ENCODE data around the gene MGLL.
A peak's percentile ranks its signal among the peaks of the same experiment; 100 is the strongest.

Gene MGLL

DNA sequence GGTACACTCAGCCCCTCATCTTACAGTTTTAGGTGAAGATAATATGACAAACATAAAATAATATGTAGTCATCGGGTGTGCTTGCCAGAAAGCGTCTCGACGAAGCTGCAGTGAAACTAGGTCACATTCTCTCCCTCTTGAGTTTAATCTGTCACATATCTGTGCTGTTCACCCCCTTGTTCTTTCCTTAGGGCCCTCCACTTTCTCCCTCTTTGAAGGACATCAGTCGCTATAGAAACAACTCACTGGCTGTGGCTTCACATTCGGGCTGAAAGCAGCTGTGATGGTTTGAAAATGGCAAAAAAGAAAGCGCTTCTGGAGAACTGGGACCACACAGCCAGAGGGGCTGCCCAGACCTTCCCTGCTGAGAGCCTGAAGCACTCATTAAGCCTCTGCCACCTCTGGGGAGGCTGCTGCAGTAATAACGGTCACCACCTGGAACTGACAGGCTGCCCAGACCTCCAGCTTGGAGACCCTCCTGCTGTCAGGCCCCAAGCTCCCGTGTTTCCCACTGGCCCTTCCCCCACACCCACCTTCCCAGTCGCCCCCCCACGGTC is 99.2 kb downstream of the MGLL start:
- DNase-seq (ENCODE audit: low spot score), result peak; percentile 43

DNA sequence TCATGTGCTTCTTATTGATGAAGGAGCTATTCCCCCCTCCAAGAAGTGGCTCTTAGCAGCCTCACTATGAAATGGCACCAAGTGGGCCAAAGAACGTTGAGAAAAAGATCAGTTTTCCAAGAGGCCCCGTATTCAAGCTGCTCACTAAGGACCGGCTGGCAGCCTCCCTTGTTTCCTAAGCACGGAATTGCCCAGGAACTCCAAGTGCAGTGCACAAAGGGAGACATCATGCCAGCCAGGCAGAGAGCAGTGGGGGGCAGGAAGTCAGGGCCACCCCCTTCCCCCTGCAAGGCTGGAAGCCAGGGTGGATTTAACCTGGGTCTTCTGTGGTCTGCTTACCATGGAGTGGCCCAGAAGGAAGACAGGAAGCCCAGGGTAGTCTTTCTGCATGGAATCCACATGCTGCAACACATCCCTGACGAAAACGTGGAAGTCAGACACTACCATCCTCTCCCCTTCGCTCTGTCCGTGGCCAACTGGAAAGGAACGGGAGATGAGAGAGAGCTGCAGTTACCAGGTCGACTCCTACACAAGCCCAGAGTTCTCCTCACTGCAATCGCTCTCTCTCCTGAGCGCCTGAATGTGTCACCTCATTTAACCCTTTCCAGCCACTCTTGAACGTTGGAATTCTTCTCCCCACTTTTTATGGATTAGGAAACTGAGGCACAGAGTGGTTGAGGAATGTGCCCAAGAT is 100.1 kb downstream of the MGLL start:
- no peak for DNase-seq (ENCODE audit: low spot score)

DNA sequence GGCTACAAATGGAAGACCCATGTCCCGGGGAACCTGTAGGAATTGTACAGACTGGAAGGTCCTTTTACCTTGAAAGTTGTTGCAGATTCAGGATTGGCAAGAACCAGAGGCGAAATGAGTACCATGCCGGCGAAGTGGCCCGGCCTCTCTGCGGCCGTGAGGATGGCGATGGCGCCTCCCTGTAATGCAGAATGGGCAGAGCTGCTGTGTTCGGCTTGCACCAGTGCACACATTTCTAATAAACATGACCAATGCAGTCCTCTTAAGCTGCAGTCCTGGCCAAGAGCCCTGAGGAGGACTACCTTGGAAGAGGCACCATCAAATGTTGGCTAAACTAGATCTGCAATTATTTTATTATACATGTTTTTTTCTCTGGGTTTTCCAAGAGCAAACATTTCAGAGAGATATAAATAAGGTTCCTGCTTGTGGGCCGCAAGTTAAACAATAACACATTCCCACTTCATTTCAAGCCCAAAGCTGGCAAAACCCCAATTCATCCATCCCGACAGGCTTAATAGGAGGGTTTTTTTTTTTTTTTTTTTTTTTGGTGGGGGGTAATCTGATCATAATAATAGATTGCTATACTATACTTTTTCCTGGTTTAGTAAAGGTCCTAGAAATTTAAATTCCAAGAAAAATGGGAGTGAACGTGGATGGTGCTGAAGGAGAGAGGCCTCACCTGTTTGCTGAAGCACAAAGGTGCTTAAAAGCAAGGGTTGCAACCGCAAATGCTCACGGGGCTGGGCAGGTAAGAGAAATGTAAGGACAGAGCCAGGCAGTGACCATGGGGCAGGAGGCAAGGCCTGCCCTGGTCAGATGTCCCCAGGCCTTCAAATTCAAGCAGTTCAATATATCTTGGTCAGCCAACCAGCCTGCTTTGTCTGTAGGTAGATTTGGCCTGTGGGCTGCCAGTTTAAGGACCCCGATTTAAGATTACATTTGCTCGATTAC is 101.1 kb downstream of the MGLL start:
- DNase-seq (ENCODE audit: low spot score), result no peak

DNA sequence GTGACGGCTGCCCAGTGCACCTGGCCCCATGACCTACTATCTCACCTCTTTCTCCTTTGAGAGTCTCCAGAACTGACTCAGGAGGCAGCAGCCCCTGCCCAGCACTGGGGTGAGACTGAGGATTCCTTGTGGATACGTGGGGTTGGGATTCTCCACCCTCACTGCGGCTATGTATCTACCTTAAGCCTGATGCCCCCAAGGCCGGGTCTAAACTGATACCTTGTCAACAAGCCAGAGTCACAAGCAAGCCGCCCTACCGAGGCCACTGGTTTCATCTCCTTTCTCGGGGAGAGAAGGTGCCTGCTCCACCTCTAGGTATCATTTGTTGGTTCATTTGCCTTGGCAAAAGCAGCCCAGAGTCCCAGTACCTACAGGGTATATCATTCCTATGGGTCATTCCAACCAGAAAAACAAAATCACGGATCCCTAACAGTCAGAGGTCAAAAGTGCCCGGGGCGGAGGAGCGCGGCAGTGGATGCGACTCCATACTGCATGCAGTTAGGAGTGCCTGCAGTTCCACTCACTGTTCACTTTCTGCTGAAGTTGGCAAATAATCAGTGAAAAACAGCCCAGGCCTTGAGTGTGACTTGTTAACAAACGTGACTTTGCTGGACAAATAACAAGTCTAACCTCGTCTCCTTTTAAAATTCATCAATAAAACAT is 102.0 kb downstream of the MGLL start:
- DNase-seq (ENCODE audit: low spot score), result no peak

DNA sequence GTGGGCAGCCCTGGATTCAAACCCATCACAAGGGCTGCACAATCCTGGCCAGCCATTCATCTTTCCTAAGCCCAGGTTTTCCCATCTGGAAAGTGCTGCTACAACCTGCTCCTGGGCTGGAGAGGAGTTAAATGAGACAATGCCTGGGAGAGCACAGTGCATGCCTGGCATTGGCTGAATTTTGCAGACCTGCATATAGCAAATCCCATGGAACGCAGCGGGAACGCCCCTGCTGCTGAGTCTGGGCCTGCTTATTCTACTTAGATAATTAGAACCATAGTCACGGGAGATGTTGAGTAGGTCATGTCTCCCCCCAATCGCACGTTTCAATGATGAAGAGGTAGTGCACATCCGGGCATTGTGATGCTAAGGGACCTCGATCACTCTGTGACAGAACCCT is 102.9 kb downstream of the MGLL start:
- DNase-seq (ENCODE audit: low spot score), result no peak

DNA sequence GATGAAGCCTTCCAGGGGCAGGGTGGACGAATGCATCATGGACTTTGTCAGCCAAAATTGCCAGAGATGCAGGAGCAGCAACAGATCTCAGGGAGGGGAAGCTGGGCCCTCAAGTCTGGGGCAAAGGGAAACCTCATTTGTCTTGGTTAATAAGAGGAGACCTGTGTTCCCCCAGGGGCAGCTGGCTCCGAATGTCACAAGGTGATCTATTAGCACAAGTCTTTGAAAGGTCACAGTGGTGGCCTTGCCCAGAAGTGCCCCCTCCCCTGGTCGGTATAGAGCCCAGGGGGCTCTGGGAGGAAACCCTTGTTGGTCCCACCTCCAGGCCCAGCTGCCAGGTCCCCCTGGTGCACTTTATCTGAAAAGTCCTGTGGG is 103.4 kb downstream of the MGLL start:
- DNase-seq (ENCODE audit: low spot score), result no peak

DNA sequence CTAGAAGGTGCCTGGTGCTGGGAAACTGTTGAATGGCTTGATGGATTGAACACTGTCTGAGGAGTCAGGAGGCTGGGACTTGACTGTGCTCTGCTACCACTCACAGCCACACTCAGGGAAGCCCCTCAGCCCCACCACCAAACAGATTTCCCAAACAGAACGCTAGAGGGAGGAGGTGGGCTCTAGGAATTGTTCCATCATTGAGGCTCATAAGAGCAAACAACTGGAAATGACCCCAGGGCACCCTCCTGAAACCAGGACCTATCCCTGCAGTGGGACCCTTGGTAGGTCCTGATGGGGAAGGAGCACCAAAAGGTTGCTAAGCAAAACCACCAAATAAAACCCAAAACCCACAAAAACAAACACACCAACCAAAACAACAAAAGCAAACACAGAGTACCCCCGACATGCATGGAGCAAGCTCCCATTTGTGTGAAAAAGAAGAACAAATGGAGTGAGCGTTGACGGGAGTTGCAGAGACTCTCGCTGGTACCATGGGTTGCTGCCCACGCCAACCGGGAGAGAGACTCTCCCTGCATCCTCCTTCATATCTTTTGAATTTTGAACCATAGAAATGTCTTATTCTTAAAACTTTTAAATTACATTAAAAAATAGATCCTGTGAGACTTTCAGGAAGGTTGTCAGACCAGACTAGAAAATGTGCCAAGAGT is 103.9 kb downstream of the MGLL start:
- DNase-seq (ENCODE audit: low spot score), result no peak

DNA sequence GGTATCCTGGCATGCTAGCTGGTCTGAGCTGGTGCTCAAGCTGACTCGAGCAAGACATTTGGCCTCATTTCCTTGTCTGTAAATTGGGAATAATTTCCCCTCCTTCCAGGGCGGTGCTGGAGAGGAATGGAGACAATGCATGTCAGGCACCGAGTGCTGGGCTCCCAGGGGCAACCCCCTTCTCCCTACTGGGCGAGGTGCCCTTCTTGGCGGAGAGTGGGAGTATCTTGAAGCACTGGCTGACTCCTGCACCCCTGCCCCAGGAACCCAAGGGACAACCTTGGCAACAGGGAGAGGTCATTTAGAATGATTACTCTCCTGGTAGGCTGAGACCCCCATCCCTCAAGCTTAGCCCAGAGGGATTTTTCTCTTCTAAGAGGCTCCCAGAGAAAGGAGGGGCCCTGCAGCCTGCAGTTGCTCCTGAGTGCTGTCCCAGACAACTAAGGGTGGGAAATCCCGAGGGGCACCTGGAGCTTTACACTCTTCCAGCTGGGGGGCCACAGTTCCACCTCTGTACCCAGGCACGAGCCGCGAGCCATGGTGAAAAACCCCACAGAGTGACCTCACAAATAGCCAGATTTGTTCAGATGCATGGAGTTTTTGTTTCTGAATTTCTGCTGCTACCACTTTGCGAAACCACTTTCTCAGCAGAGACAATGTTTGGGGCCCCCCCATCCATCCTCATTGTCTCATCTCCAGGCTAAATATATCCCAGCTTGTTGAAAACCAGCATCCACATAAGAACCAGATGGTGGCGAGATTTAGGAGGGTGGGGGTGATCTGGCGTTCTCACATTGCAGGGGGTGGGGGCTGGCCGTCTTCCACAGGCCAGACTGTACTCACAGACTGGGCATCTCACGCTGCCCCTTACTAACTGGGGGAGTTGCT is 104.7 kb downstream of the MGLL start:
- DNase-seq (ENCODE audit: low spot score), result peak; percentile 46

DNA sequence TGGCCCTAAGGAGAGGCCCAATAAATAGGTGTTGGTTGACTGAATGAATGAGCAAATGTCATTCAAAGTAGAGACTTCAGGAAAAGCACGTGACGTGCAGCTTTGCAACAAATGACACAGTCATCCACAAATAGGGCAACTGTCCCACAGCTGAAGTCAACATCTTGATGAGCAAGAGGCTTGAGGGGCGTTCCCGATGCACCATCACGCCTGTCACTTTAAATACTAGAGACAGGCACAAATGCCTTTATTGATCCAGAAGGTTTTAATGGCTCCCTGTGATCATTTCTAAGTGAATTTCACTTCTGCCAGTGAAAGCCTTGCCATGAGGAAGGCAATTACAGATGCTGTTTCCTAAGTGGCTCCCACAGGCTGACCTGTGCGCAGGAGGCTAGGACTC is 105.9 kb downstream of the MGLL start:
- DNase-seq (ENCODE audit: low spot score), result no peak

DNA sequence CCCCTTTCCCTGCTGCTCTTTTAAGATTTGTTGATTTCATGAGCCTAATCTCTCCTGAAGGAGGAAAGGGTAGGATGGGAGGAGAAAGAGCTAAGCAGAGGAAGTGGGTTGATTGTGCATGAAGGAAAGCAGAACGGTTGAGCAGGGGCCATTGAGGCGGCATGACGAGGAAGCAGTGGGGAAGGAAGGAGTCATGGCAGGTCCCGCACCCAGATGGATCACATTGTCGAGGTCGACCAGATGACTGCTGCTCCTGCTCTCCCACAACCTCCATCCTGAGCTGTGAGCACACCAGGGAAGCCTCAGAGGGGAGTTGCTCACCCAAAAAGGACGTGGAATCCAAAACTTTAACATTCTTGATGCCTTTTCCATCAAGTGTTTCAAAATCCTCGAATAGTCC is 106.8 kb downstream of the MGLL start:
- DNase-seq (ENCODE audit: low spot score), result no peak

DNA sequence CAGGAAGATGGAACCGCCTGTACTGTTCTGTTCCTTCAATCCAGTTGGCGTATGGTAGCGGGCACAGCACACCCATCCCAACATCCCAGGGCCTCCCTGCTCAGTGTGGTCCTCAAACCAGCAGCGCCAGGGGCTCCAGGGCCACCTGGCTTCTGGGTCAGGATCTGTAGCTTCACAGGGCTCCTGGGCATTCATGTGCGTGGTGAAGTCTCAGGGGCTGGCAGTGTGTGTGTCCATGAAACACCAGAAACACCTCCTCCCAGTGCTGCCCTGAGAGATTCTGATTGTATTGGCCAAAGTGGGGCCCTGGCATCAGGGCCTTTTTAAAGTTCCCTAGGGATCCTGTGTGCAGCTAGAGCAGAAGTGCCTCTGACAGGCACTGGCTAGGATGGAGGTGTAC is 107.4 kb downstream of the MGLL start:
- no peak for DNase-seq (ENCODE audit: low spot score)

DNA sequence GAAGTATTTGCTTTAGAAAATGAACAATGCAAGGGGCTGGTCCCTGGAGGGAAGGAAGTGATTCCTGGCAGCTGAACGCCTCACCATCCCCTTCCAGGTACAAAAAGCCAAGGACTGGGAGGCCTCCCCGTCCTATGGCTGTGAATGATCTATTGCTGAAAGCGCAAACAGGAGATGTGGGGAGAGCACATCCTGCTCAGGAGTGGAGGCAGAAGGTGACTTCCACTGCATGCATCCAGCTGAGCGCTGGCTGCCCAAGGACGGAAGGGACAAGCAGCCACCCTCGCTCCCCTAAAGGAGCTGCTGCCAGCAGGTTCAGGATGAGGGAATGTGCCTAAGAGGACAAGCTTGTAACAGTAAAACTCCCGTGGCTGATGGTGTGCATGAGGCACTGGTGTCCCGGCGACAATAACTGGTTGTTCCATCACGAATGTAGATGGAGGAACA is 108.2 kb downstream of the MGLL start:
- DNase-seq (ENCODE audit: low spot score), result no peak

DNA sequence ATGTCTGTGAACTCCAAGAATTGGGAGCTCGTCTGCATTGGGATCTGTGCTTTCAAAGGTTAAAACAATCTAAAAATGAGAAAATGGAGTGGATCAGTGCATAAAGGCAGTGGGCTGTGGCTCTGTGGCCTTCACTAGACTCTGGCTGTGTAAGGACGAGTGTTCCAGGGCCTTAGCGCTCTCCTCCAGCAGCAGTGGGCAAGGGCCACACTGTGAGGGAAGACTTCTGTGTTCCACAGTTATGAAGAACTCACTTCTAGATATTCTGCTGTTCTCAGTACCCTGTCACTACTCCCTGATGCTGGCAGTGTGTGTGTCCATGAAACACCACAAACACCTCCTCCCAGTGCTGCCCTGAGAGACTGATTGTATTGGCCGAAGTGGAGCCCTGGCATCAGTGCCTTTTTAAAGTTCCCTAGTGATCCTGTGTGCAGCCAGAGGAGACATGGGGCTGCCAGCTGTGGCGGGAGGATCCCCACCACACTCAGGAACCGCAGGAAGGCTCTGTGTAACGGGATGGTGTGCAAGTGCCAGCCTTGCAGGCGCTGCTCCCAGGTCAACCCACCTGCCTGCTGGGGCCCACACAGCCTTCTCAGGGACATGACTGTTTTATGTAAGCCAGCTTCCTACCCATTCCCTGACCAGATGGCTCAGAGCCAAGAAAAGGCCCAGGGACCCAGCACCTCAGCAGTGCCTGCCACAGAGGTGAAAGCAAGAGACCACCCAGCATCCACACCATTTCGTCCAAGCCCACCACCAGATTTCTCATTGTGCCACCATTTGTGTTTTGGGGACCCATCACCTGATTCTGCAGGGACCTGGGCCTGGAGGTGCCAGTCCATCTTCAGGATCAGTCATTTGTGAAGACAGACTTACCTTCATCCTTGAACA is 109.2 kb downstream of the MGLL start:
- DNase-seq (ENCODE audit: low spot score), result no peak

DNA sequence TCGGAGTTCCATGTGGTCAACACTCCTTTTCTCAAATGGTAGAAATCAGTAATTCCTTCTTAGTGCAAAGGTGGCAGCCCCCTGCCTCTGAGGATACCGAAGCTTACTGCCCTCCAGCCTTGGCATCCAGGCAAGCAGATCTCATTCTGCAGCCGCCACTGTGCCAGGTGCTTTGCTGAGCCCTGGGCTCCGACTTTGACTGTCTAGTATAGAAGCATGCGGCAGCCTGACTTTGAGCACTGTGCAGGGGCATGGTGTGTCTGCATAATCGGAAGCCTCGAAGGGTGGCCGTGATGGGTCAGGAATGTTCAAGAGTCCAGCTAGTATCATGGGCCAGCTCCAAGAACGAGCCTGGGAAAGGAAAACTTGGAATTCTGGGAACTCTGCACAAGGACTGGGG is 109.9 kb downstream of the MGLL start:
- no peak for DNase-seq (ENCODE audit: low spot score)

DNA sequence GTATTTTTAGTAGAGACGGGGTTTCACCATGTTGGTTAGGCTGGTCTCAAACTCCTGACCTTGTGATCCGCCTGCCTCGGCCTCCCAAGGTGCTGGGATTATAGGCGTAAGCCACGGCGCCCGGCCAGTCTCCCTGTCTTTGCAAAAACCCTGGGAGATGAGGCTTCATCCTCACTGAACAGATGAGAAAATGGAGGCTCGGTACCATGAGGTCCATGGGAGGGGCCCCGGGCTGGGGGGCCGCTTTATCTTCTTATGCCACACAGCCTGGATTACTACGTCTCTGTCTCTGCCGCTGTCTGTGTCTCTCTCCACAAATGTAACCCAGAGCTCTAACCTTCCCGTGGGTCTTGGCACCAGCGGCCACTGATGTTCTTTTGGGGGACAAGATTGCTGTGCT is 110.4 kb downstream of the MGLL start:
- no peak for DNase-seq (ENCODE audit: low spot score)

DNA sequence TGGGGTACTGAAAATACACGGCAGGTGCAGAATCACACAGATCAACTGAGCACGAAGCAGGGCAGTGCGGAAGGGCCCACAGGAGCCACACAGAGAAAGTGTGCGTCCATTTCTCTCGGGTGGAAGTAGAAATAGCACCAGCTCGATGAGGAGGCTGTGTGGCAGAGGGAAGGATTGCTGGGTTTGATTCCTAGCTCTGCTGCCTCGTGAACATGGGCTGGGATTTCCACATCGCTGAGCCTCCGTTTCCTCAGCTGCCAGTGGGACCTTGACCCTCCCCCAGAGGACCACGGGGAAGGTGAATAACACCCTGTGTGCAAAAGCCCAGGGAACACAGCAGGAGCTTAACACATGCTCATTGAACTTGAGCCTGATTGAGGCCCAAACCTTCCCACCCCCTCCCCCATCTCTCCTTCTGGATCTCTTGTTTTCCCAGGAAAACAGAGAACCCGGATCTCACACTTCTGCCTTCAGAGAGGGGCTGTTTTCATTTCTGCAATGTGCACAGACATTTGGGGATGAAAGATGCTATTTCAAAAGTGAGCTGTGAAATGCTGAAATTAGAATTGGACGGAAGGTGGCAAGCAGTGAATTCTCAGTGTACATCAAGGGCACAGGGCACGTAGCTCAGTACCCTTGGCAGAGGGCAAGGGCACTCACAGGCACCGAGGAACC is 111.2 kb downstream of the MGLL start:
- no peak for DNase-seq (ENCODE audit: low spot score)

DNA sequence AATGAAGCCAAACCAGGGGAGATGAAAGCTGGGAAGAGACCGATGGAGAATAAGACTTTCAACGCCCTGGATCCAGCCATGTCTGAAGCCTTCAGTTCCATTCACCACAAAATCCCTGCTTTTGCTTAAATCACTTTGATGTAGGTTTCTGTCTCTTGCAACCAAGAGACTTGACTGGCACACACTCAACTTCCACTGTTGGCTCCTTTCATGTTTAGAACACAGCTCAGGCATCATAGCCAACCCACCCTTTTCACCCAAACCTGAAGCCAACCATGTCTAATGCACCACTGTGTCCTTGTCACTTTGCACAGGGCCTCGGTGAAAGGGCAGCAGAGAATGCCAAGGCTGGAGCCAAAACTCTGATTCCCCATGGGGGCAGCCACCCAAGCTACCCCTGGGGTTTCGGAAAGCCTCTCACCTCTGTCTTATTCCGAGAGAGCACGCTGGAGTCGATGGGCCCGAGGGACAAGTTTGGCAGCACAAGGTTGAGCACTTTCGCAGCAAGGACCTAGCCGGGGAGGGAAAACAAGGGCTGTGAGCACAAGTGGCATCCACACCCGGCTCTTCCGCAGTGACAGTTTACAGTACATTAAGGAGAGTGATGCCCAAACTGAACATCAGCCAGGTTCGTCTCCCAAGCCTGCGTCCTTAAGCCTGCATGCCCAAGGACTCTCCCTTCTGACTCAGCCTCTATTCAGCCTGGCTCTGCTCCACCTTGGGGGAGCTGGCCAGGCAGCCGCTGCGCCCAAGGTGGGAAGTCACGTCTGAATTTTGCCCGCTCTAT is 112.0 kb downstream of the MGLL start:
- DNase-seq (ENCODE audit: low spot score), result no peak

DNA sequence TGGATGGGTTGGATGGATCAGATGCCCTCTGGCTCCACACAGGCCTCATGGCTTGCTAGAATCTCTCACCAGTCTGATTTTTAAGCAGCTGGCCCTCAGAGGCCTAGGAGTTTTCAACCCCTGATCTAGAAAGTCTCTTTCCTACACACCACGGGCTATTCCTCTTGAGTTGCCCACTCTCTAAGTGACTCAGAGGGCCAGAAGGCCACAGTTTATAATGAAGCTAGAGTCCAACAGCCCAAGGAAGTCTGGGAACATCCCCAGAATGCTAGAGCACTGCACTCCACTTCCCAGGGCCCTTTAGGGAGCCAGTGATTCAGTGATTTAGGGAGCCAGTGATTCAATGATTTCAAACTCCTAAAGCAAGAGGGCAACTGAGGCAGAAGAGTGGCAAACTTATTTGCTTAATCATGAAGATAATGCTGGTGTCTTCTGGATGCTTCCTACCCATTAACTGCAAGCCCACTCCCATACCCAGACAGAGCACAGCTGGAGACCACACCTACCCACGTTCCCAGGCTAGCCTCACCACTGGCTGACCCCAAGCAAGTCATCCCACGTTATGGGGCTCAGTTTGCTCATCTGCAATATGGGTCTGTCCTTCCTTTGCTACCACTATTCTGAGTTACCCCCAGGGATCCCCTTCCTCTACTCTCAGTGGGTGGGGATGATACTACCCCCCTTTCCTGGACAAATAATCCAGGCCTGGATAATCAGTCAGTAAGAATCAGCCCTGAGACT is 112.8 kb downstream of the MGLL start:
- DNase-seq (ENCODE audit: low spot score), result no peak
